ENCODE measurements around the gene TAC3.
"Not testable (repeated sequence)": the region's sequence is repeated elsewhere in the genome, so short reads cannot be mapped to it uniquely, and the experiment has no call there.

Gene TAC3

DNA sequence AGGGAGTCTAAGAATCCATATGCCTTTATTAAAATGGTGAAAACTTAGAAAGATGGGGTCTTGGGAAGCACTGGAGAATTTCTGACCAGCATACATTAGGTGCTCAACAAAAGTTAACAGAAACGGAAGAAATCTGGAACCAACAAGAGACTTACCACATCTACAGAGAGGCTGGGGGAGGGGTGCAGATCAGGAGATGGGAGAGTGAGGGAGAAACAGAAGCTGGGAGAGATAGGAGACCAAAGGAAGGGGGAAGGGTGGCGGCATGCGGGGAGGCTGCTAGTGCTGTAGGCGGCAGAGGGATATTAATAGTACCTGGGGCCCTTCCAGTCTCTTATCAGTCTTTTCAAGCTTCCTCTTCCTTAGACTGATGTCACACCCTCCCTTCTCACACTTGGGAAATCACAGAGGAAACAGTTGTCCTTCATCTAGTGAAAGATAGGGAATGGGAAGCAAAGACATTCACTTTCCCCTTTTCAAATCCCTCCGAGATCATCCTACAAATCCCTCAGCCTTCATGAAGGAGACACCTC is 28.1 kb downstream of the TAC3 start:
- no peak overlapping the region for H3K4me3 ChIP-seq (ENCODE audit: low read depth, low read length)
- no peak for TF ChIP-seq CTCF (conservative IDR thresholded peaks at IDR 0.05; ENCODE audit: low read depth, low read length)
- DNase-seq (ENCODE audit: low read depth) = no peak

- H3K4me3 ChIP-seq (ENCODE audit: low read depth, low read length) = no peak overlapping the region
- peak; percentile 86 for DNase-seq (ENCODE audit: low read depth)
- peak; percentile 95 for TF ChIP-seq CTCF (conservative IDR thresholded peaks at IDR 0.05; ENCODE audit: low read depth, low read length)
Measured at GRCh38 chr12:56987551-56988053, 28.7 kb downstream of the TAC3 start.

DNA sequence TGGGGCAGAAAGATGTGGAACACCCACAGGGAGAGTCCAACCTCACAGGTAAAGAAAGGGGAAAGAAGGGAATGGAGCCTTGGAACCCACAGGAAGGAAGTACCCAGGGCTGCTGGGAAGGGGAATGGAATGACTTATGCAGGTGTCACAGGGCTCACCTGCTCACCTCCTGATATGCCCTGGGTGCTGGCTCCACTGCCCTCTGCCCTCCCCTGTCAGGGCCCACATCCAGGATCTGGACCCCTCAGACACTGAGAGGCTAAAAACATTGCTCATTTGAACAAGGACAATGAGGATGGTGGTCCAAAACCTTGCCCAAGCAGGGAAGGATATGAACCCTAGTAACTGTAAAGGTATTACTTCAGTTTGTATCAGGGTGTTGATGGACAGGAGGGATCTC is 29.3 kb downstream of the TAC3 start:
- DNase-seq (ENCODE audit: low read depth) = no peak
- no peak overlapping the region for H3K4me3 ChIP-seq (ENCODE audit: low read depth, low read length)
- no peak for TF ChIP-seq CTCF (conservative IDR thresholded peaks at IDR 0.05; ENCODE audit: low read depth, low read length)

GRCh38 chr12:56985714-56986113 is 30.6 kb downstream of the TAC3 start:
- not testable (repeated sequence) for H3K4me3 ChIP-seq (ENCODE audit: low read depth, low read length)
- peak; percentile 48 for DNase-seq (ENCODE audit: low read depth)

GRCh38 chr12:56983386-56983785 is 32.9 kb downstream of the TAC3 start:
- no peak for DNase-seq (ENCODE audit: low read depth)
- no peak for TF ChIP-seq CTCF (conservative IDR thresholded peaks at IDR 0.05; ENCODE audit: low read depth, low read length)
- H3K4me3 ChIP-seq (ENCODE audit: low read depth, low read length) = no peak overlapping the region

DNA sequence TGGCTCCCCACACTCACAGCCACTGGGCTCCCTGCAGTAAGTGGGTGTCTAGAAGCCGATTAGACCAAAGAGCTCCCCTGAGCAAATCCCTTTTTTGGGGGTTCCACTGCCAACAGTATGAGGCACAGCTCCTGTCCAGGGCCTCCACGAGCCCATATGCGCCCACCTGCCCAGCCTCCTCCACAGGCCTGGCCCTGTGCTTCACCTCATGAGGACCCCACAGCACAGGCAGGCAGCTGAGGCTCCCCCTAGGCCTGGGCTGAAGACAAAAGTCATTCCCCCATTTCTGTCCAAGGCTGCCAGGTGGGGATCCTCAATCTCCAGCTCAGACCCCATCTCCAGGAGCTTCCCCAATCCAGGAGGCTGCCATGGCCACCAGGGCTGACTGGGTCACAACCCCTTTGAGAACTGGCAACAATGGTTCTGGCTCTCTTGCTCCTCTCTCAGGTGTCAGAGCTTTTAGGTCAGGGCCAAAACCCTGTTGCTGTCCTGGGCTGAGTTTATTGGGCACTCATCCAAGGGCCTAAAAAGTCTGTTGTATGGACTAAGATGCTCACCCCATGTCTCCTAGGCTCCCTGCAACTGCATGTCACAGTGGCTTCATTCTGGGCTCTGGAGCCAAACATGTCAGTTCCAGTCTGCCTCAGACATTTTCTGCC is 33.6 kb downstream of the TAC3 start:
- not testable (repeated sequence) for H3K4me3 ChIP-seq (ENCODE audit: low read depth, low read length); DNase-seq (ENCODE audit: low read depth)

GRCh38 chr12:56980941-56981530 is 35.3 kb downstream of the TAC3 start:
- DNase-seq (ENCODE audit: low read depth) = no peak
- H3K4me3 ChIP-seq (ENCODE audit: low read depth, low read length) = no peak overlapping the region
- no peak for TF ChIP-seq CTCF (conservative IDR thresholded peaks at IDR 0.05; ENCODE audit: low read depth, low read length)

DNA sequence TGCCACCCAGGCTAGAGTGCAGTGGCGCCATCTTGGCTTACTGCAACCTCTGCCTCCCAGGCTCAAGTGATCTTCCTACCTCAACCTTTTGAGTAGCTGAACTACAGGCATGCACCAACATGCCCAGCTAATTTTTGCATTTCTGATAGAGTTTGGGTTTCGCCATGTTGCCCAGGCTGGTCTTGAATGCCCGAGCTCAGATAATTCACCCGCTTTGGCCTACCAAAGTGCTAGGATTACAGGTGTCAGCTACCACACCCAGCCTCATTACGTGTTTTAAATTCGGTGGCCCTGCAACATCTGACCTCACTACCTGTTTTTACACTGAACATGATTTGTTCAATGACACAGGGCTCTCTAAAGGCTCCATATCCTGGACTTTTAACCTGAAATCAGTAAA is 36.1 kb downstream of the TAC3 start:
- H3K4me3 ChIP-seq (ENCODE audit: low read depth, low read length) = no peak overlapping the region
- DNase-seq (ENCODE audit: low read depth) = no peak
- TF ChIP-seq CTCF (conservative IDR thresholded peaks at IDR 0.05; ENCODE audit: low read depth, low read length) = no peak

Measured in choroid plexus epithelial cell (primary cell).